Measurements from ENCODE around the gene CEP78. TPM values are rescaled to one million over a fixed set of nuclear protein-coding genes. Genes with fewer than 3 reads are reported as not detected.

The CEP78 gene
- polyA plus RNA-seq, 4 donors, result 28.6 to 47.3 (median 34.8) TPM

DNA sequence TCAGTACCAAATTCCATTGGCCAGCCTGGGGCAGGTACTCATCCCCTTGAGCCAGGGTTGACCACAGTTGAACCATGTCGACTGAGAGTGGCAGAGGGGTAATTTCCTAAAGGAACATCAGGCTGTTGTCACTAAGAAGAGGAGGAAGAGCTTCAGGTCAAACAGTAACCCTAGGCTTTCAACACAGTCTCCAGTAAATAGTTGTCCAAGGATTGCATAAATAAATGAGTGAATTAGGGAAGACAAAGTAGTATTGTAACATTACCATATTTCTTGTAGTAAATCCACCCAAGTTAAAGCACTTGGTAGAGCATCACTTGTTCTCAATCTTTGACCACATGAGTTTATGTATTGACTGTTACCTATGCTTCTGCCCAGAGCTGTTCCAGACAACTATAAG is 68.5 kb downstream of the CEP78 start:
- no peak for DNase-seq (ENCODE audit: low read depth in 4 of 4, low spot score in 2 of 4)

GRCh38 chr9:78306222-78307076 is 70.6 kb downstream of the CEP78 start:
- DNase-seq (ENCODE audit: low read depth in 4 of 4, low spot score in 2 of 4), result no peak

GRCh38 chr9:78307360-78307759 is 71.5 kb downstream of the CEP78 start:
- DNase-seq (ENCODE audit: low read depth in 4 of 4, low spot score in 2 of 4), result no peak

GRCh38 chr9:78309066-78309465 is 73.2 kb downstream of the CEP78 start:
- DNase-seq (ENCODE audit: low read depth in 4 of 4, low spot score in 2 of 4), result no peak

GRCh38 chr9:78311075-78311474 is 75.2 kb downstream of the CEP78 start:
- no peak for DNase-seq (ENCODE audit: low read depth in 4 of 4, low spot score in 2 of 4)

- no peak for DNase-seq (ENCODE audit: low read depth in 4 of 4, low spot score in 2 of 4)
These were observed 76.1 kb downstream of the CEP78 start for GRCh38 chr9:78311886-78312524.

- no peak for DNase-seq (ENCODE audit: low read depth in 4 of 4, low spot score in 2 of 4)
These were observed 78.7 kb downstream of the CEP78 start for GRCh38 chr9:78314550-78314949.

GRCh38 chr9:78314953-78315870 is 79.3 kb downstream of the CEP78 start:
- DNase-seq (ENCODE audit: low read depth in 4 of 4, low spot score in 2 of 4), result no peak

- no peak for DNase-seq (ENCODE audit: low read depth in 4 of 4, low spot score in 2 of 4)
These were observed 80.5 kb downstream of the CEP78 start for GRCh38 chr9:78316166-78316892.

DNA sequence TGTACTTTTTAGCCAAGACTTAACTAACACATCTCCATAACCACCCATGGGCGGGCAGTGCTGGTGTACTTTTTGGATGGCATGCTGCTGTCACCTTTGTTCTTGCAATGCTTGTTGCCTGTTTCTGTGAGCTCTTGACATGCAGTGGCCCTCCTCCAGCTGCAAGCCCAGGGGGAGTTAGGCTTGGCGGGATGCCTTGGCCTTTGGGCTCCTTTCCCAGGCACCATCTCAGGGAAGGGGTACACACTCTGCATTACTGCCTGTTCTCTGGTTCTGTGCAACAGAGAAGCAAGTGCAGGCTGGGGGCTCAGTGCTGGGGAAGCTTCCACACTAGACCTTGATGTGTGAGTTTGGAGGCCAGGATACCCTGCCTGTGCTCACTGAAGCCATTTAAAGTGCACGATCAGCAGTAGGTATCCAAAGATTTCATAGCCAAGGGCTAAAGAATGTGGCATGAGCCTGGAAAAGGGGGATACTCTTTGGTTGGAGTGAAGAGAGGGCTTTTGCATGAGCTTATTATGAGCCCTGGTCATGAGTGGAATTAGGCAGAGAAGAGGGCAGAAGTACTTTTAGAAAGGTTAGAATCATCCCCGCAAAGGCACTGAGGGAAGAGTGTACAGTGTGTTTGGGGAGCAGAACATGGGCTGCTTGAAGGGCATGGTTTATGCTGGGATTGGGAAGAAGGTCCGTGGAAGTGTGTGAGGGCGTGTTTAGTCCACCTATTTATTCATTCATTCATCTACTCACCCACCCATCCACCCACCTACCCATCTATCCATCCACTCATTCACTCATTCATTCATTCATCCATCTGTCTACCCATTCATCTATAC is 83.5 kb downstream of the CEP78 start:
- no peak for DNase-seq (ENCODE audit: low read depth in 4 of 4, low spot score in 2 of 4)

DNA sequence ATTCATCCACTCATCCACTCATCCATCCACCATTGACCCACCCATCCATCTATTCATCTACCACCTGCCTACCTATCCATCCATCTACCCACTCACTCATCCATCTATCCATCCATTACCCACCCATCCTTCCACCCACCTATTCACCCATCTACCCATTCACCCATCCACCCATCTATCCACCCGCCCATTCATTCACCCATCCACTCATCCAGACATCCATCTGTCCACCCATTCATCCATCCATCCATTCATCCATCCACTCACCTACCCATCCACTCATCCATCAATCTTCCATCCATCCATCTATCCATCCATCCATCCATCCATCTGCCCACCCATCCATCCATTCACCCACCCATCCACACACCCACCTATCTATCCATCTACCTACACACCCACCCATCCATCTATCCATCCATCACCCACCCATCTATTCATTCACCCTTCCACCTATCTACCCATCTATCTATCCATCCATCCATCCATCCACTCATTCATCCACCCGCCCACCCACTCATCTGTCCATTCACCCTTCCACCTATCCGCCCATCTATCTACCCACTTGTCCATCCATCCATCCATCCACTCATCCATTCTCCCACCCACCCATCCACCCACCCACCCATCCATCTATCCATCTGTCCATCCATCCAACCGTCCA is 84.3 kb downstream of the CEP78 start:
- DNase-seq (ENCODE audit: low read depth in 4 of 4, low spot score in 2 of 4), result no peak

DNA sequence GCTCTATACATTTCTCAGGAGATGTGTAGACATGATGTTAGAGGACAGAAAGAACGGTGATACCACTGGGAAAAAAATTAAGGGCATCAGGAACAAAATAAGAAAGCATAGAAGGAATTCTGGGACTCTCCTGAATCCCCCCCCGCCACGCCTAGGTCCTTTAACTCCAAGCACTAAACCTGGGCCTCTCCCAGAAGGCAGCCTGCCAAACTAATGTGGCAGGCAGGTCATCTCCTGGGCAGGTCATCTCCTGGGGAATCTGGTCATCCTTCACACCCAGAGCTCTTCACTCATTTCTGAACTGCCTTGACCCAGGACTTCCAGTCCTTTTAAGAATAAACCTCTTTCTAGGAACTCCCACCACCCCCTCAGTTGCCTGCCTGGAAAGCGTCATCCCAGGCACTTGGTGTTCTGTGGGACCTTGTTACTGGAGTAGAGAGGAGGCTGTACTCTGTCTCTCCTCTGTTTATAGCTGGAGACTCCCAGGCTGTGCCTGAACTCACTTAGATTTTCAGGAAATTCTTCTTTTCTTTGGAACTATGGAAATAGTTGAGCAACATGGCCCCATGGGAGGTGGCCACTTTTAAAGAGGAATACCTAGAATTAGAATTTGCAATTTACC is 85.1 kb downstream of the CEP78 start:
- DNase-seq (ENCODE audit: low read depth in 4 of 4, low spot score in 2 of 4), result no peak

- no peak for DNase-seq (ENCODE audit: low read depth in 4 of 4, low spot score in 2 of 4)
These were observed 85.6 kb downstream of the CEP78 start for GRCh38 chr9:78321505-78321904.

- DNase-seq (ENCODE audit: low read depth in 4 of 4, low spot score in 2 of 4), result no peak
These were observed 88.3 kb downstream of the CEP78 start for GRCh38 chr9:78324068-78324650.

GRCh38 chr9:78324682-78325081 is 88.8 kb downstream of the CEP78 start:
- DNase-seq (ENCODE audit: low read depth in 4 of 4, low spot score in 2 of 4), result no peak

- DNase-seq (ENCODE audit: low read depth in 4 of 4, low spot score in 2 of 4), result no peak
These were observed 89.5 kb downstream of the CEP78 start for GRCh38 chr9:78325343-78325742.

- no peak for DNase-seq (ENCODE audit: low read depth in 4 of 4, low spot score in 2 of 4)
These were observed 90.0 kb downstream of the CEP78 start for GRCh38 chr9:78325846-78326360.

GRCh38 chr9:78326564-78326963 is 90.7 kb downstream of the CEP78 start:
- no peak for DNase-seq (ENCODE audit: low read depth in 4 of 4, low spot score in 2 of 4)
